K562 (cell line): ENCODE measurements around the gene BRWD1. TPM values are rescaled to one million over a fixed set of nuclear protein-coding genes. Genes with fewer than 3 reads are reported as not detected.

Experiments used
- HDGF ChIP-seq: fragments of 450-650 bp; IDR thresholded peaks from 2 replicates; pipeline ENCODE4 v1.6.1; 2016
- KDM4B ChIP-seq, 2 experiments: fragments of 450-650 bp in 1 of 2; sonication (generic) in 1 of 2; IDR thresholded peaks; 2 replicates each; pipeline ENCODE4 v1.6.1; 2016 to 2017; ENCODE audit warnings: borderline replicate concordance in 2 of 2, antibody characterized with exemption in 1 of 2, low read depth in 1 of 2, mild to moderate bottlenecking in 1 of 2
- NFIX ChIP-seq: fragments of 250-450 bp; sonication (Bioruptor Pico); IDR thresholded peaks from 2 replicates; pipeline ENCODE4 v1.4.0; 2020; ENCODE audit warnings: low read depth, mild to moderate bottlenecking, moderate library complexity
- RAD21 ChIP-seq, 2 experiments: fragments of 250-450 bp in 1 of 2; fragments of 450-650 bp in 1 of 2; sonication (Bioruptor Pico) in 1 of 2; formaldehyde crosslinking in 1 of 2; IDR thresholded peaks in 1 of 2; conservative IDR thresholded peaks in 1 of 2; 2 replicates each; pipeline versions ENCODE4 v1.4.0 to v1.8.0; 2020 to 2022; ENCODE audit warnings: mild to moderate bottlenecking in 2 of 2, moderate library complexity in 1 of 2
- TBP ChIP-seq: optimal IDR thresholded peaks from 2 replicates; pipeline ENCODE3; 2011; ENCODE audit warnings: low read depth, low read length, improper control_type of control experiment
- ZNF124 ChIP-seq: sonication (generic); formaldehyde crosslinking; IDR thresholded peaks from 2 replicates; pipeline ENCODE4 v1.8.1; 2022; ENCODE audit warnings: missing genetic modification reagents
- ZNF263 ChIP-seq: sonication (generic); formaldehyde crosslinking; IDR thresholded peaks from 2 replicates; pipeline ENCODE4 v1.8.0; 2022; ENCODE audit warnings: mild to moderate bottlenecking, missing genetic modification reagents, borderline replicate concordance
- ZNF41 ChIP-seq: fragments of 250-450 bp; sonication (Bioruptor Pico); conservative IDR thresholded peaks from 2 replicates; pipeline ENCODE4 v1.4.0; 2020; ENCODE audit warnings: mild to moderate bottlenecking
- ZNF695 ChIP-seq: fragments of 450-650 bp; formaldehyde crosslinking; IDR thresholded peaks from 2 replicates; pipeline ENCODE4 v1.4.0; 2020; ENCODE audit warnings: mild to moderate bottlenecking, moderate library complexity
- polyA plus RNA-seq, 8 experiments: library from polyadenylated mRNA; depleted of rRNA in 4 of 8; stranded (reverse) in 5 of 8; unstranded in 3 of 8; fragments of >200 nt; fragmentation: Nextera tagmentation in 2 of 8; fragmentation: Illumina TruSeq in 1 of 8; extraction: Ambion mirVana in 2 of 8; extraction: Trizol in 1 of 8; gene quantifications; 2 replicates each; pipeline versions ENCODE4 v1.2.1 to v1.2.3, GENCODE V29; 2011 to 2014; ENCODE audit warnings: inconsistent platforms in 1 of 8, missing spikeins in 1 of 8
- total RNA-seq, 7 experiments: library from RNA; depleted of rRNA in 6 of 7; stranded (reverse); fragments of >200 nt in 6 of 7; fragmentation: Illumina TruSeq in 2 of 7; extraction: Trizol in 2 of 7; gene quantifications; 2 replicates each; pipeline versions ENCODE4 v1.2.1 to v1.2.3, GENCODE V29; 2011 to 2021; ENCODE audit warnings: low replicate concordance in 1 of 7
- TF ChIP-seq, protein P1 (sequence below), 3 experiments: IDR thresholded peaks in 2 of 3; conservative IDR thresholded peaks in 1 of 3; 2 replicates each; pipeline ENCODE4 v1.5.1; 2011 to 2012; ENCODE audit warnings: low read length in 3 of 3, mild to moderate bottlenecking in 3 of 3, control low read depth in 2 of 3, improper control_type of control experiment in 1 of 3, inconsistent platforms in 1 of 3, low read depth in 1 of 3, mixed read lengths in 1 of 3, moderate library complexity in 1 of 3; ENCODE audit not compliant: insufficient read depth in 2 of 3
- TF ChIP-seq, protein P2 (sequence below): fragments of 250-450 bp; sonication (Bioruptor Pico); IDR thresholded peaks from 2 replicates; pipeline ENCODE4 v1.4.0; 2020
- TF ChIP-seq, protein P3 (sequence below): fragments of 450-650 bp; IDR thresholded peaks from 2 replicates; pipeline ENCODE4 v1.6.1; 2017; ENCODE audit warnings: antibody characterized with exemption
- TF ChIP-seq, protein P4 (sequence below): sonication (generic); formaldehyde crosslinking; IDR thresholded peaks from 2 replicates; pipeline ENCODE4 v1.8.1; 2023; ENCODE audit warnings: mild to moderate bottlenecking, missing genetic modification reagents
- TF ChIP-seq, protein P5 (sequence below): sonication (generic); formaldehyde crosslinking; IDR thresholded peaks from 2 replicates; pipeline ENCODE4 v1.8.0; 2023; ENCODE audit warnings: mild to moderate bottlenecking, missing genetic modification reagents

Gene BRWD1
- total and polyA plus RNA-seq, 9 of the 15 experiments (the other 6 are each of a cell fraction or from before 2014, with no cell fraction given): 10.1 to 60.2 (median 34.1) TPM

DNA sequence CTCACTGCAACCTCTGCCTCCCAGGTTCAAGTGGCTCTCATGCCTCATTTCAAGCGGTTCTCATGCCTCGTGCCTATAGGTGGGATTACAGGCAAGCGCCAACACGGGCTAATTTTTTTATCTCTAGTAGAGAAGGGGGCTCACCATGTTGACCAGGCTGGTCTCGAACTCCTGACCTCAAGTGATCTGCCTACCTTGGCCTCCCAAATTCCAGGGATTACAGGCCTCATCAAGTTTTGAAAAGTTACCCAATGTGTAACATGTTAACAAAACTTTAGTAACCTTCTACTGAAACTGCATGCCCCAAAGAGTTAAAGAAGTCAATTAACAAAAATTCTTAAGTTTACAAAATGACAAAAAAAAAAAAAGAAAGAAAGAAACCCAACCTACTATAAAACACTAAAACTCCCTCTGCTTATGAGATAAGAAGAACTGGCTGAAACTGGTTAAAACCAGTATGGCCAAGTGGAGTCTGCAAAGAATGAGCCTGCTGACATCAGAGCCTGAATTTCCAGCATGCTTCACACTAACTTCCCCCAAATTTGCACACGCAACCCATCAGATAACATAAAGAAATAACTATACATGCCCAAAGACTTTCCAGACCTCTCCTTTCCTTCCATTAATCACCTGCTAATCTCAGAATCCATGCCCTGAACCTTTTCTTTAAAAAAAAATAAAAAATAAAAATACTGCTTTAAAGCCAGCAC, 104.7 kb downstream of the BRWD1 start (continued):
- TF ChIP-seq ZNF41 (CRISPR knock-in tag): no peak
- TF ChIP-seq RAD21 (CRISPR knock-in tag; conservative IDR thresholded peaks at IDR 0.05 in 1 of 2, IDR thresholded peaks at IDR 0.05 in 1 of 2): no peak
- TF ChIP-seq TBP: no peak
- TF ChIP-seq, protein P1, sequence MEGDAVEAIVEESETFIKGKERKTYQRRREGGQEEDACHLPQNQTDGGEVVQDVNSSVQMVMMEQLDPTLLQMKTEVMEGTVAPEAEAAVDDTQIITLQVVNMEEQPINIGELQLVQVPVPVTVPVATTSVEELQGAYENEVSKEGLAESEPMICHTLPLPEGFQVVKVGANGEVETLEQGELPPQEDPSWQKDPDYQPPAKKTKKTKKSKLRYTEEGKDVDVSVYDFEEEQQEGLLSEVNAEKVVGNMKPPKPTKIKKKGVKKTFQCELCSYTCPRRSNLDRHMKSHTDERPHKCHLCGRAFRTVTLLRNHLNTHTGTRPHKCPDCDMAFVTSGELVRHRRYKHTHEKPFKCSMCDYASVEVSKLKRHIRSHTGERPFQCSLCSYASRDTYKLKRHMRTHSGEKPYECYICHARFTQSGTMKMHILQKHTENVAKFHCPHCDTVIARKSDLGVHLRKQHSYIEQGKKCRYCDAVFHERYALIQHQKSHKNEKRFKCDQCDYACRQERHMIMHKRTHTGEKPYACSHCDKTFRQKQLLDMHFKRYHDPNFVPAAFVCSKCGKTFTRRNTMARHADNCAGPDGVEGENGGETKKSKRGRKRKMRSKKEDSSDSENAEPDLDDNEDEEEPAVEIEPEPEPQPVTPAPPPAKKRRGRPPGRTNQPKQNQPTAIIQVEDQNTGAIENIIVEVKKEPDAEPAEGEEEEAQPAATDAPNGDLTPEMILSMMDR (IDR thresholded peaks at IDR 0.05 in 2 of 3, conservative IDR thresholded peaks at IDR 0.05 in 1 of 3; ENCODE audit: insufficient read depth in 2 of 3, low read depth in 1 of 3, low read length in 3 of 3): no peak
- no peak for TF ChIP-seq HDGF
- no peak for TF ChIP-seq ZNF124 (CRISPR knock-in tag)
- no peak for TF ChIP-seq KDM4B (IDR thresholded peaks at IDR 0.05; ENCODE audit: borderline replicate concordance in 2 of 2, low read depth in 1 of 2)
- no peak for TF ChIP-seq ZNF263
- TF ChIP-seq ZNF695 (CRISPR knock-in tag): no peak
- TF ChIP-seq, protein P2, sequence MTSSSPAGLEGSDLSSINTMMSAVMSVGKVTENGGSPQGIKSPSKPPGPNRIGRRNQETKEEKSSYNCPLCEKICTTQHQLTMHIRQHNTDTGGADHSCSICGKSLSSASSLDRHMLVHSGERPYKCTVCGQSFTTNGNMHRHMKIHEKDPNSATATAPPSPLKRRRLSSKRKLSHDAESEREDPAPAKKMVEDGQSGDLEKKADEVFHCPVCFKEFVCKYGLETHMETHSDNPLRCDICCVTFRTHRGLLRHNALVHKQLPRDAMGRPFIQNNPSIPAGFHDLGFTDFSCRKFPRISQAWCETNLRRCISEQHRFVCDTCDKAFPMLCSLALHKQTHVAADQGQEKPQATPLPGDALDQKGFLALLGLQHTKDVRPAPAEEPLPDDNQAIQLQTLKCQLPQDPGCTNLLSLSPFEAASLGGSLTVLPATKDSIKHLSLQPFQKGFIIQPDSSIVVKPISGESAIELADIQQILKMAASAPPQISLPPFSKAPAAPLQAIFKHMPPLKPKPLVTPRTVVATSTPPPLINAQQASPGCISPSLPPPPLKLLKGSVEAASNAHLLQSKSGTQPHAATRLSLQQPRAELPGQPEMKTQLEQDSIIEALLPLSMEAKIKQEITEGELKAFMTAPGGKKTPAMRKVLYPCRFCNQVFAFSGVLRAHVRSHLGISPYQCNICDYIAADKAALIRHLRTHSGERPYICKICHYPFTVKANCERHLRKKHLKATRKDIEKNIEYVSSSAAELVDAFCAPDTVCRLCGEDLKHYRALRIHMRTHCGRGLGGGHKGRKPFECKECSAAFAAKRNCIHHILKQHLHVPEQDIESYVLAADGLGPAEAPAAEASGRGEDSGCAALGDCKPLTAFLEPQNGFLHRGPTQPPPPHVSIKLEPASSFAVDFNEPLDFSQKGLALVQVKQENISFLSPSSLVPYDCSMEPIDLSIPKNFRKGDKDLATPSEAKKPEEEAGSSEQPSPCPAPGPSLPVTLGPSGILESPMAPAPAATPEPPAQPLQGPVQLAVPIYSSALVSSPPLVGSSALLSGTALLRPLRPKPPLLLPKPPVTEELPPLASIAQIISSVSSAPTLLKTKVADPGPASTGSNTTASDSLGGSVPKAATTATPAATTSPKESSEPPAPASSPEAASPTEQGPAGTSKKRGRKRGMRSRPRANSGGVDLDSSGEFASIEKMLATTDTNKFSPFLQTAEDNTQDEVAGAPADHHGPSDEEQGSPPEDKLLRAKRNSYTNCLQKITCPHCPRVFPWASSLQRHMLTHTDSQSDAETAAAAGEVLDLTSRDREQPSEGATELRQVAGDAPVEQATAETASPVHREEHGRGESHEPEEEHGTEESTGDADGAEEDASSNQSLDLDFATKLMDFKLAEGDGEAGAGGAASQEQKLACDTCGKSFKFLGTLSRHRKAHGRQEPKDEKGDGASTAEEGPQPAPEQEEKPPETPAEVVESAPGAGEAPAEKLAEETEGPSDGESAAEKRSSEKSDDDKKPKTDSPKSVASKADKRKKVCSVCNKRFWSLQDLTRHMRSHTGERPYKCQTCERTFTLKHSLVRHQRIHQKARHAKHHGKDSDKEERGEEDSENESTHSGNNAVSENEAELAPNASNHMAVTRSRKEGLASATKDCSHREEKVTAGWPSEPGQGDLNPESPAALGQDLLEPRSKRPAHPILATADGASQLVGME (CRISPR knock-in tag): no peak
- TF ChIP-seq, protein P3, sequence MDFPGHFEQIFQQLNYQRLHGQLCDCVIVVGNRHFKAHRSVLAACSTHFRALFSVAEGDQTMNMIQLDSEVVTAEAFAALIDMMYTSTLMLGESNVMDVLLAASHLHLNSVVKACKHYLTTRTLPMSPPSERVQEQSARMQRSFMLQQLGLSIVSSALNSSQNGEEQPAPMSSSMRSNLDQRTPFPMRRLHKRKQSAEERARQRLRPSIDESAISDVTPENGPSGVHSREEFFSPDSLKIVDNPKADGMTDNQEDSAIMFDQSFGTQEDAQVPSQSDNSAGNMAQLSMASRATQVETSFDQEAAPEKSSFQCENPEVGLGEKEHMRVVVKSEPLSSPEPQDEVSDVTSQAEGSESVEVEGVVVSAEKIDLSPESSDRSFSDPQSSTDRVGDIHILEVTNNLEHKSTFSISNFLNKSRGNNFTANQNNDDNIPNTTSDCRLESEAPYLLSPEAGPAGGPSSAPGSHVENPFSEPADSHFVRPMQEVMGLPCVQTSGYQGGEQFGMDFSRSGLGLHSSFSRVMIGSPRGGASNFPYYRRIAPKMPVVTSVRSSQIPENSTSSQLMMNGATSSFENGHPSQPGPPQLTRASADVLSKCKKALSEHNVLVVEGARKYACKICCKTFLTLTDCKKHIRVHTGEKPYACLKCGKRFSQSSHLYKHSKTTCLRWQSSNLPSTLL: no peak
- TF ChIP-seq NFIX: no peak
- TF ChIP-seq, protein P4, sequence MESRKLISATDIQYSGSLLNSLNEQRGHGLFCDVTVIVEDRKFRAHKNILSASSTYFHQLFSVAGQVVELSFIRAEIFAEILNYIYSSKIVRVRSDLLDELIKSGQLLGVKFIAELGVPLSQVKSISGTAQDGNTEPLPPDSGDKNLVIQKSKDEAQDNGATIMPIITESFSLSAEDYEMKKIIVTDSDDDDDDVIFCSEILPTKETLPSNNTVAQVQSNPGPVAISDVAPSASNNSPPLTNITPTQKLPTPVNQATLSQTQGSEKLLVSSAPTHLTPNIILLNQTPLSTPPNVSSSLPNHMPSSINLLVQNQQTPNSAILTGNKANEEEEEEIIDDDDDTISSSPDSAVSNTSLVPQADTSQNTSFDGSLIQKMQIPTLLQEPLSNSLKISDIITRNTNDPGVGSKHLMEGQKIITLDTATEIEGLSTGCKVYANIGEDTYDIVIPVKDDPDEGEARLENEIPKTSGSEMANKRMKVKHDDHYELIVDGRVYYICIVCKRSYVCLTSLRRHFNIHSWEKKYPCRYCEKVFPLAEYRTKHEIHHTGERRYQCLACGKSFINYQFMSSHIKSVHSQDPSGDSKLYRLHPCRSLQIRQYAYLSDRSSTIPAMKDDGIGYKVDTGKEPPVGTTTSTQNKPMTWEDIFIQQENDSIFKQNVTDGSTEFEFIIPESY (CRISPR knock-in tag): no peak
- TF ChIP-seq, protein P5, sequence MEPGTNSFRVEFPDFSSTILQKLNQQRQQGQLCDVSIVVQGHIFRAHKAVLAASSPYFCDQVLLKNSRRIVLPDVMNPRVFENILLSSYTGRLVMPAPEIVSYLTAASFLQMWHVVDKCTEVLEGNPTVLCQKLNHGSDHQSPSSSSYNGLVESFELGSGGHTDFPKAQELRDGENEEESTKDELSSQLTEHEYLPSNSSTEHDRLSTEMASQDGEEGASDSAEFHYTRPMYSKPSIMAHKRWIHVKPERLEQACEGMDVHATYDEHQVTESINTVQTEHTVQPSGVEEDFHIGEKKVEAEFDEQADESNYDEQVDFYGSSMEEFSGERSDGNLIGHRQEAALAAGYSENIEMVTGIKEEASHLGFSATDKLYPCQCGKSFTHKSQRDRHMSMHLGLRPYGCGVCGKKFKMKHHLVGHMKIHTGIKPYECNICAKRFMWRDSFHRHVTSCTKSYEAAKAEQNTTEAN (CRISPR knock-in tag): no peak
